GM21825 (cell line): ENCODE data around the gene PLXNA4.

Experiments used
- ATAC-seq: cut with Tn5 transposase; IDR thresholded peaks from one replicate; pipeline ENCODE4 v1.9.1; 2021; ENCODE audit warnings: mild to moderate bottlenecking, moderate library complexity; ENCODE audit not compliant: unreplicated experiment

The PLXNA4 gene

GRCh38 chr7:132108563-132108962 is 467.7 kb downstream of the PLXNA4 start:
- no peak for ATAC-seq

DNA sequence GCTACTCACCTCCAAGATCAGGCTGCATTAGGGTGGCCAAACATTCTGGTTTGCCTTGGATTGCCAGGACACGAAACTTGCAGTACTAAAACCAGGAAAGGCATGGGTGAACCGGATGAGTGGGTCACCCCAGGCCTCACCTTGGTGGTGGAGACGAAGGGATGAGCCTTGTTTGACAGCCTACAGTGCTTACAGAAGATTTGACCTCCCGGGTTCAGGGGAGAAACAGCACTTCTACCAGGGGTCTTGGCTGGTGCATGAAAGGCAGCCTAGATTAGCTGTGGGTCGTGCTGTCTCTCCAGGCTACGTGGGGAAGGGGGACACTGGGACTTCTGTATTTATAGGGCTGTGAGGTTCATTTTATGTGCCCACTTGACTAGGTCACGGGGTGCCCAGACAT is 469.8 kb downstream of the PLXNA4 start:
- ATAC-seq, result no peak

GRCh38 chr7:132105096-132105495 is 471.2 kb downstream of the PLXNA4 start:
- ATAC-seq, result no peak

DNA sequence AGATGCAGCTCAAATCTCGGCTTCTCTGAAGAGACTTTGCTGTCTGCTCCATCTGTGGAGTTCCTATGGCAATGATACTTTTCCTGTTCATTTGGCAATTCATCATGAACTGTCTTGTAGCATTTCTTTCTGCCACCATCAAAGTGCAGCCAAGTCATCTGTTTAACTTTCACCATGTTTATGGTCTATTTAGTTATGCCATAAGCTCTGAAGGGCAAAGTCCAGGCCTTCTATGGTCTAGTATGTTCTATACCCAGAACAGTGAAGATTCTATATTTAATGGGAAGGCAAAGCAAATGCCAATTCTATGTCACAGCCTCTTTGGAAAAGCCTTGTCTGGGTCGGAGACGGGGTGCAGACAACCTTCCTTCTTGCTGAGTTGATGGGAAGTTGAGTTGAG is 472.6 kb downstream of the PLXNA4 start:
- no peak for ATAC-seq

- ATAC-seq, result no peak
Measured at GRCh38 chr7:132102942-132103341, 473.3 kb downstream of the PLXNA4 start.

DNA sequence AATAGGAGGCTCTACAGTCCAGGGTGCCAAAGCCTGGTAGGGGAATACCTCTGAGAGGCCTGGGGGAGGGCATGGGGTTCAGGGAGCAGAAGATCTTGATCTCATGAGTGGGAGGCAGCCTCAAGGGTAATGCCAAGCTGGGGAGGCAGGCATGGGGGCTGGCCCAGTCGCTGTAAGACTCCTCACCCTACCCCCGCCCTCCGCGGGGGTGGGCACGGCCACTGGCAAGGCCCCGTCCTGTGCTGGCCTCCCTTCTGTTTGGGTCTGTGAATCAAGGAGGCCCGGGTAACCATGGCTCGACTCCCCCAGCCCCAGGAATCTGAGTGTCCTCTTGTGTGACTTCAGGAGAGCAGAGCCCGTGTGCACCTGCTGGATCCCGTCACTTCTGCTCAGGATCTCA is 473.9 kb downstream of the PLXNA4 start:
- ATAC-seq, result no peak

- ATAC-seq, result no peak
Measured at GRCh38 chr7:132100981-132101380, 475.3 kb downstream of the PLXNA4 start.

GRCh38 chr7:132100483-132100882 is 475.8 kb downstream of the PLXNA4 start:
- ATAC-seq, result no peak

GRCh38 chr7:132099163-132099562 is 477.1 kb downstream of the PLXNA4 start:
- no peak for ATAC-seq

DNA sequence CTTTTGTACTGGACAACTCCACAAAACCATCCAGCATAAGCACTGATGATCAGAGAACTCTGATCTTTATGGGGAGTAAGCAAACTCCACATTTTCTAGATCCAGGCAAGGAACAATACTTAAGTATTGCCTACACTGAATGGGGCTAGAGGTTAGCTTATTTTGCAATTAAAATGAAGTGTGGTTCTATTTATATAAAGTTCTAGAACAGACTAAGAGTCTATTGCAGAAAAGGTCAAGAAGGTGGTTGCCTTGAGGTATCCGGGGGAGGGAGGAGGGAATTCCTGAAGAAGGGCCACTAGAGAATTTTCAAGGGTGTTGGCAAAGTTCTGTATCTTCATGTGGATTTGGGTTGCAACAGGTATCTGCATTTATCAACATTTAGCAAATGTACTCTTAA is 477.9 kb downstream of the PLXNA4 start:
- no peak for ATAC-seq

- ATAC-seq, result no peak
Measured at GRCh38 chr7:132097550-132098134, 478.6 kb downstream of the PLXNA4 start.

GRCh38 chr7:132095111-132095765 is 481.0 kb downstream of the PLXNA4 start:
- no peak for ATAC-seq

GRCh38 chr7:132092106-132092505 is 484.2 kb downstream of the PLXNA4 start:
- no peak for ATAC-seq

DNA sequence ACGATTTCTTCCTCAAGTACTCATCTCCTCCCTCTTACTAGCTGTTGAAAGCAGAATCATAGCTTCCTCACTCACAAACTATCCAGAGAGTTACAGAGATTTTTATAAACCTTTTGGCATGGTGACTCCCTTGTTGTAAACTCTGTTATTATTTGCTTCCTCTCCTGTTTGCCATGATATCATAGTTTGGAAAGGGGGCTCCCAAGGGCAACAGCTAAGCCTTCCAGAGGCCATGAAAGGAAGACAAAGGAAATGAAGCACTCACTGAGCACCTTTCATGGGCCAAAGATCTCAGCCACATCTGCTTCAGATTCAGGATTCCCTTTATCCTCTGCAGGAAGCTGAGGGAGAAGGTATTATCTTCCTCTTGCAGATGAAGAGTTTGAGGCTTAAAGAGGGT is 484.6 kb downstream of the PLXNA4 start:
- no peak for ATAC-seq

GRCh38 chr7:132090444-132090843 is 485.8 kb downstream of the PLXNA4 start:
- ATAC-seq, result no peak

GRCh38 chr7:132089356-132089755 is 486.9 kb downstream of the PLXNA4 start:
- ATAC-seq, result no peak

- no peak for ATAC-seq
Measured at GRCh38 chr7:132087421-132087820, 488.8 kb downstream of the PLXNA4 start.

DNA sequence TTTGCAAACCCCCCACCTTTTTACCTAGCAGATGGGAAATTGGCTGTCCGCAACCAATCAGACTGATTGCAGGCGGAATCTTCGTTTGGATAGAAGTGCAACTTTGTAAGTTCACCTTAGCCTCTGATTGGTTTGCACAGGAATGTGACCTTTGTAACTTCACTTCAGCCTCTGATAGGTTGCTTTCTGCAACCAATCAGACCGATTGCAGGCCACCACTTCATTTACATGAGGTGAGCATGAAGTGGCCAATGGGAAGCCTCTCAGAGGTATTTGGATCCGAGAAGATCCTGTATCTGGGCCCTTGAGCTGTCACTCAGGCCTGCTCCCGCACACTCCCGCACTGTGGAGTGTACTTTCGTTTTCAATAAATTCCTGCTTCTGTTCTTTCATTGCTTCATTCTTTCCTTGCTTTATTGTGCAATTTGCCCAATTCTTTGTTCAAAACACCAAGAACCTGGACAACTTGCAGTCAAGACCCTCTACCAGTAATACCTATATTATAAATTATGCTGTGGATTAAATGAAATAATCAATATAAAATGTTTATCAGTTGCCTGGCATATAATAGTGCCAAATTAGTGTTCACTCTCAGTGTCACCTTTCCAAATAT is 491.4 kb downstream of the PLXNA4 start:
- no peak for ATAC-seq

GRCh38 chr7:132083537-132084123 is 492.6 kb downstream of the PLXNA4 start:
- no peak for ATAC-seq

DNA sequence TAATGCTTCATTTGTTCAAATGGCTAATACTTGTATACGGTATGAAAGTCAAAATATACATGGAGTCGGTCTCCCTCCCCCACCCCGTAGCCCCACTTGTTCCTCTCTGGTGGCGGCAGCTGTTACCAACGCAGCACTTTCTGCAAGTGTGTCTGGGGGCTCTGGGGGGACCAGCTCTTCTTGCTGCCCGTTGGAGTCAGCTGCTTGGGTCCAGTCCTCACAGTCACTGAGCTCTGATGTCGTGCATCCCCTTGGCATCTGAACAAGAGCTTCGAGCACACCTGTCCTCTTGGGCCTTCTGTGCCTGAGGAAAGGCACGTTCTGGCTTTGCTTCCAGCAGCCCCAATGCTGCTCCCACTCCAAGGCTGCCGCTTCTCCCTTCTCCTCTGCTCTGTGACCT is 493.1 kb downstream of the PLXNA4 start:
- no peak for ATAC-seq

- ATAC-seq, result no peak
Measured at GRCh38 chr7:132082394-132082793, 493.9 kb downstream of the PLXNA4 start.

GRCh38 chr7:132081686-132082085 is 494.6 kb downstream of the PLXNA4 start:
- ATAC-seq, result no peak
